C4-2B (cell line): ENCODE data around the gene ARHGAP10.

ENCODE experiments used
- ZFX ChIP-seq: fragments of 450-650 bp; IDR thresholded peaks from 2 replicates; pipeline ENCODE4 v1.6.1; 2017
- TF ChIP-seq, protein P1 (sequence below): fragments of 450-650 bp; conservative IDR thresholded peaks from 2 replicates; pipeline ENCODE4 v1.5.1; 2017; ENCODE audit warnings: mild to moderate bottlenecking

DNA sequence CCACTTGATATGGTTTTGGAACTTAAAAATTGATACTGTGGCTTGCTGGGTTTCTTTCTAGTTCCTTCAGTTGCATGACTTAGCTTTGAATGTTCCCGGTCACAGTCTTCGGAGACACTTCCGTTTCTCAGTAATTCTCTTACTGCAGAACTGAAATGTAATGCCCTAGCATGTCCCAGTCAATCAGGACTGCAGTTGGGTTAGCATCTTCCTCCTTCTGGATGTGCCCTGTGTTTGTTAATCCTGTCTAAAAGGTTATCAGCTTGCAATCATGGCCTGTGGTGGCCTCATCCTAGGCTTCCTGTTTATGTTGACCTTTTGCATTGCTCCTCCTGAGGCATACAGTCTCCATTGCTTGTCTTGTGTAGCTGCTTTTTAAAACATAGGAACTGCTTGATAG, 275.9 kb downstream of the ARHGAP10 start:
- TF ChIP-seq, protein P1, sequence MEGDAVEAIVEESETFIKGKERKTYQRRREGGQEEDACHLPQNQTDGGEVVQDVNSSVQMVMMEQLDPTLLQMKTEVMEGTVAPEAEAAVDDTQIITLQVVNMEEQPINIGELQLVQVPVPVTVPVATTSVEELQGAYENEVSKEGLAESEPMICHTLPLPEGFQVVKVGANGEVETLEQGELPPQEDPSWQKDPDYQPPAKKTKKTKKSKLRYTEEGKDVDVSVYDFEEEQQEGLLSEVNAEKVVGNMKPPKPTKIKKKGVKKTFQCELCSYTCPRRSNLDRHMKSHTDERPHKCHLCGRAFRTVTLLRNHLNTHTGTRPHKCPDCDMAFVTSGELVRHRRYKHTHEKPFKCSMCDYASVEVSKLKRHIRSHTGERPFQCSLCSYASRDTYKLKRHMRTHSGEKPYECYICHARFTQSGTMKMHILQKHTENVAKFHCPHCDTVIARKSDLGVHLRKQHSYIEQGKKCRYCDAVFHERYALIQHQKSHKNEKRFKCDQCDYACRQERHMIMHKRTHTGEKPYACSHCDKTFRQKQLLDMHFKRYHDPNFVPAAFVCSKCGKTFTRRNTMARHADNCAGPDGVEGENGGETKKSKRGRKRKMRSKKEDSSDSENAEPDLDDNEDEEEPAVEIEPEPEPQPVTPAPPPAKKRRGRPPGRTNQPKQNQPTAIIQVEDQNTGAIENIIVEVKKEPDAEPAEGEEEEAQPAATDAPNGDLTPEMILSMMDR, result no peak
- TF ChIP-seq ZFX, result no peak
